Measurements from ENCODE around the gene PROZ.
A peak's percentile ranks its signal among the peaks of the same experiment; 100 is the strongest.

The PROZ gene

GRCh38 chr13:113166681-113167080, 8.2 kb downstream of the PROZ start:
- no peak overlapping the region for H3K27ac ChIP-seq
- TF ChIP-seq, protein P1, sequence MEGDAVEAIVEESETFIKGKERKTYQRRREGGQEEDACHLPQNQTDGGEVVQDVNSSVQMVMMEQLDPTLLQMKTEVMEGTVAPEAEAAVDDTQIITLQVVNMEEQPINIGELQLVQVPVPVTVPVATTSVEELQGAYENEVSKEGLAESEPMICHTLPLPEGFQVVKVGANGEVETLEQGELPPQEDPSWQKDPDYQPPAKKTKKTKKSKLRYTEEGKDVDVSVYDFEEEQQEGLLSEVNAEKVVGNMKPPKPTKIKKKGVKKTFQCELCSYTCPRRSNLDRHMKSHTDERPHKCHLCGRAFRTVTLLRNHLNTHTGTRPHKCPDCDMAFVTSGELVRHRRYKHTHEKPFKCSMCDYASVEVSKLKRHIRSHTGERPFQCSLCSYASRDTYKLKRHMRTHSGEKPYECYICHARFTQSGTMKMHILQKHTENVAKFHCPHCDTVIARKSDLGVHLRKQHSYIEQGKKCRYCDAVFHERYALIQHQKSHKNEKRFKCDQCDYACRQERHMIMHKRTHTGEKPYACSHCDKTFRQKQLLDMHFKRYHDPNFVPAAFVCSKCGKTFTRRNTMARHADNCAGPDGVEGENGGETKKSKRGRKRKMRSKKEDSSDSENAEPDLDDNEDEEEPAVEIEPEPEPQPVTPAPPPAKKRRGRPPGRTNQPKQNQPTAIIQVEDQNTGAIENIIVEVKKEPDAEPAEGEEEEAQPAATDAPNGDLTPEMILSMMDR (conservative IDR thresholded peaks at IDR 0.05): no peak

GRCh38 chr13:113167155-113167554, 8.7 kb downstream of the PROZ start:
- no peak overlapping the region for H3K27ac ChIP-seq
- TF ChIP-seq, protein P1 (conservative IDR thresholded peaks at IDR 0.05): no peak

DNA sequence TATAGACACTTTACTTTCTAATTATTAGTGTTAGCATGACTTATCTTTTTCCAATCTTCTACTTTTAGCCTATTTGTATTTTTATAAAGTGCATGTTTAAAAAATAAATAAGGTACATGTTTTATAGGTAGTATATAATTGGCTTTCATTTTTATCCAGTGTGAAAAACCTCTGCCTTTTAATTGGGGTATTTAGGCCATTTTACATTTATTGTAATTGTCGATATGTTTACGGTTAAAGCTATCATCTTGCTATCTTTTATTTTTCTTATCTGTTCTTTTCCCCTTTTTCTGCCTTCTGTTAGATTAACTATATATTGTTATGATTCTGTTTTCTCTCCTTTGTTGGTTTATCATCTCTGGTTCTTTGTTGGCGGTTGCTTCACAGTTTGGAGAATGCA, 9.1 kb downstream of the PROZ start:
- H3K27ac ChIP-seq: no peak overlapping the region
- TF ChIP-seq, protein P1 (conservative IDR thresholded peaks at IDR 0.05): no peak

DNA sequence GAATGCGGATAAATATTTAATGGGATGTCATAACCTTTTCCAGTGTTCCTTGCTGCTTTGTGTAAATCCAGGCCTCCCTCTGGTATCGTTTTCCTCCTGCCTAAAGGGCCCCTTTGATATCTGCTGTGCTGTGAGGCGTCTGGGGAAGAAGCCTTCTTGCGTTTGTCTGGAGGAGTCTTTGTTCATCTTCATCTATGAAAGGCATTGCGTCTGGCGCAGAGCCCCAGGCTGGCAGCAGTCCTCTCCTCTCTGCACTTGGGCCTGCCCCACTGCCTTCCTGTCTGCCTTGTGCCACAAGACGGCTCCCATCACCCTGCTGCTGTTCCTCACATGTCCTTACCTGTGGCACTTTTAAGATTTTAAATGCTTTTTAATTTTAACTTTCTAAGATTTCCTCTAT, 9.8 kb downstream of the PROZ start:
- TF ChIP-seq, protein P1 (conservative IDR thresholded peaks at IDR 0.05): no peak
- no peak overlapping the region for H3K27ac ChIP-seq

DNA sequence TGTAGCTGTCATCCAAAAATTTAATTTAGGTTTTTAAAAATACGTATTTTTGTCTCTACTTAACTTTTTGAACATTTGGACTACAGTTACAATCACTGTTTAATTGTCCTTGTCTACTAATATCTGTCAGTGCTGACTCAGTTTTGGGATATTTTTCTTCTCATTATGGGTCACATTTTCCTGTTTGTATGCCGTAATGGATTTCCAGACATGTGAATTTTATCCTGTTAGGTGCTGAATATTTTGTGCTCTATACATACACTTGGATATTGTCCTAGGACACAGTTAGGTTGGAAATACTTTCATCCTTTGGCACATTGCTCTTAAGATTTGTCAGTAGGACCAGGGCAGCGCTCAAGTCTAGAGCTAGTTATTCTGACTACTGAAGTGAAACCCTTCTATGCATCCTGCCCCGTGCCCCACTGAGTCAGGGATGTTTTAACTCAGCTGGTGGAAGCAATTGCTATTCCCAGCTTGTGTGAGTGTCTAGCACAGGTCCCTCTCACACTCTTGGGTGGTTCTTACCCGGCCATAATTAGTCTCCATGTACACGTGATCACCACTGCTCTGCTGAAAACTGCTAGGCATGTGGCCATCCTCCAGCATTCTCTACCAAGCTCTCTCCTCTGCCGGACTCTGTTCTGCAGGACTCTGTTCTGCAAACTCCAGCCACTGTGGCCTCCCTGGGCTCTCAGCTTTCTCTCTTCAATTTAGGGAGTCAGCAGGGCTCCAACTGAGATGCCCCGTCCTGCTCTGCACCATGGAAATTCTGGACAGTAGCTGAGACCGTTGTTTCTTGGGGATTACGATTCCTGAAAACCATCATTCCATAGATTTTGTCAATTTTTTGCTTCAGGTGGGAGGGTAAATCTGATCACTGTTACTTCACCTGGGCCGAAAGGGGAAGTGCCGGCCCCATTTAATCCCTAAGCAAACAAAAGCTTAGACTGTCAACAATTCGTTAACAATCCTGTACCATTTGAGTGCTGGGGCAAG, 11.1 kb downstream of the PROZ start:
- TF ChIP-seq, protein P1 (conservative IDR thresholded peaks at IDR 0.05): no peak

DNA sequence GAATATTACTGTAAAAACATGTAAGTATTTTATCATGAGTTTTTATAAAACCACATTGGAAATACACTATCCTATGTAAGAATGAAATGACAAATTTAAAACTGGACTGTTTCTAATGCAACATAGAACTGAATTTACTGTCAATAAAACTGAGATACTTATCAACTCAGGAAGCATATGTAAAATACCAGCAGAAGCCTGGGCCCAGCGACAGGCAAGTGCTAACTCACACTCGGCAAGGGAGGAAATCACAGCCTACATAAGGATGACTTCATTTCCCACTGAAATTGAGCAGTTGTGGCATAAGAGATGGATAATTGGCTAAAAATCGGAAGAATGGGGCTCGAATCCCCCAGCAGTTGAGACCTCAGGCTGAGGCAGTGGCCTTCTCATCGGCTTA, 12.1 kb downstream of the PROZ start:
- peak overlapping the region; percentile 86 for H3K27ac ChIP-seq
- TF ChIP-seq, protein P1 (conservative IDR thresholded peaks at IDR 0.05): no peak

More for the DNA sequence above, 11.1 kb downstream of the PROZ start:
- peak overlapping the region; percentile 86 for H3K27ac ChIP-seq

GRCh38 chr13:113171250-113172125, 13.0 kb downstream of the PROZ start:
- TF ChIP-seq, protein P1 (conservative IDR thresholded peaks at IDR 0.05): no peak
- H3K27ac ChIP-seq: peak overlapping the region; percentile 86

All from VCaP (cell line).